Inferior parietal cortex (tissue), 1 donor: ENCODE results near the gene WSCD2.

Experiments used
- DNase-seq: peaks from one replicate; pipeline ENCODE4 v3.0.0-alpha.2; 2016; ENCODE audit errors: extremely low spot score

WSCD2 gene

DNA sequence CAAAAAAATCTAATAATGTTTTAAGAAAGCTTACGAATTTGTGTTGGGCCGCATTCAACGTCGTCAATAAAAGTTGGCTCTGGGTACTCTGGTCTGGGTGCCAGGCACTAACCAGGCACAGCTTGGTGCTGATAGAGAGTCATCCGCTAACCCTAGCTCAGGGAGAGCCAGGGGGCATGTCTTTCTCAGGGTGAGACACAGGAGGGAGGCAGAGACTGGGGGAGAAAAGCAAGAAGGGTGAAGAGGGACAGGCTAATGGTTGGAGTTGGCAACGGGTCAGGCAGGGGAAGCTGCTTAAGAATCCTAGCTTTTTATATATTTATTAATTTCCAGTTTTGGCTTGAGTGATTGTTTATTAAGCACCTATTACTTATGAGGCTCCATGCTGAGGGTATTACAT, 105.1 kb downstream of the WSCD2 start:
- no peak for DNase-seq

DNA sequence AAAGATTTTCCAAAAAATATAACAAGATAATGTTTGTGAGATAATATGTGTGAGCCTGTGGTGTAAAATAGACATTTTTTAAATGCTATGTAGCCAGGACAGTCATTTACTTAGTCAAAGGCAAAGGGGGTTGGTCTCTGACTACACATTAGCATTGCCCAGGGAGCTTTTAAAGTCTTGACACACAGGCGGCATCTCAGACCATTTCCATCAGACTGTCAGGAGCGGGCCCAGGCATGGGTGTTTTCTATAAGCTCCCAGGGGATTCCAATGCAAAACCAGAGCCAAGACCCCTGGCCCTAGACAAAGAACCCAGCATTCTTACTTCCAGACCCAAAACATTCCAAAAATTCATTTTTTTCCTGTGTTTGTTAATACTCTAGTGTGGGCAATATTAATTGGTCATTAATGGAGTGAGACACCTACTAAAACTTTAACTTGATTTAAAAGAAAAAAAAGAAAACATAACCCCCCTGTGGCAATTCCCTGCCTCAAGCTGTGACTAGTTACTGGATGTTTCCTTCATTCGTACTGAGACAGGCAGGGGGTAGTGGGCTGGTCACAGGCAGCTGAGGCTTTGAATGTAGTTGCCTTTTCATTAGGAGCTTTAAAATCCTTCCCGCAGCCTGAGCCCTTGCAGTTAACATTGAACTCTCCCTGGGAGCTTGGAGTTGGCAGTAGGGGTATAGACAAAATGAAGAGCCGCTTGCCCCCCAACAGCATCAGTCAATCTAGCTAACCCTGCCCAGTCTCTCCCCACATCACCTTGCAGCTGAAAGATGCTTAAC, 106.3 kb downstream of the WSCD2 start:
- DNase-seq = no peak

DNA sequence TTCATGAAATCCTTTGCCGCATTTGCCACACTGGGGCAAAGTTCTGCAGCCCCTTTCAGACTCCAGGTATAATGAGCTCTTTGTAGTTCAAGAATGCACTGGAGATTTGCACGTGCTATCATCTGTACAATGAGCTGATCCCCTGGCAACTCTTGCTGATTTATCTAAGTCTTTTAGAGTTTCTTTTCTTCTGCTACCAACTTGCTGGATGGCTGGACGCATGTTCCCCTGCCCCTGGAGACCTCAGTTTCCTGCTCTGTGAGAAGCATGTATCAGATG, 106.8 kb downstream of the WSCD2 start:
- DNase-seq = no peak

DNA sequence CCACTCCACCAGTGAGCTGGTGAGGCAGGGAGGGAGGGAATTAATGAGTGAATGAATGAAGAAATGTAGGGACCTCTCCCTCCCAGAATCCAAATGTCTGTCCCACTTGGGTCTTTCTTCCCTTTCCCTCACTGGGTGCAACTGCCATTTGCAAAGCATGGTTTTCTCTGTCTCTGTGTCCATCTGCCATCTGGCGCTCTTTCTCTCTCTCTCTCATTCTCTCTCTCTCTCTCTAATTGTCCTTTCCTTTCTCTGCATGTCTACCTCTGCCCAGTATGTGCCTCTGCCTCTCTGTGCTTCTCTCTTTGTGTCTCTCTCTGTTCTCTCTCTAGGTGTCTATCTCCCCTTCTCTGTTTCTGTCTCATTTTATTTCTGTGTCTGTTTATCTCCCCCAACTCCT, 107.3 kb downstream of the WSCD2 start:
- no peak for DNase-seq

DNA sequence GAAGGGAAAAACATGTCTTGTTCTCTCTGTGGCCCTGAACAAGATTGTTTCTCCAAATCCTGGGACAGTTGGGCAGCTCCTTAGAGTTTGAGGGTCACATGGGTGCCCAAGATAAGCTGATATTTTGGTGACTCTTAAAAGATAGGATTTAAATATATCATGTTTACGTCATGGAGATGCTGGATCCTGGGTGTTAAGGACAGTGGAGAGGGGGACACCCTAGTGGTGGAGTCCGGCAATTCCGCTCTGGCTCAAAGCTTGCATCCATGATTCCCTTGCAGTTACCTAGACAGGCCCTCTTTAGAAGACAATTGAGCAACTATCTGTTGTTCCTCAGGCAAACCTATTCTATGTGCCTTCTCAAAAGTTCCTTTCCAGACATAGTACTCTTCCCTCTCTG, 108.2 kb downstream of the WSCD2 start:
- no peak for DNase-seq

DNA sequence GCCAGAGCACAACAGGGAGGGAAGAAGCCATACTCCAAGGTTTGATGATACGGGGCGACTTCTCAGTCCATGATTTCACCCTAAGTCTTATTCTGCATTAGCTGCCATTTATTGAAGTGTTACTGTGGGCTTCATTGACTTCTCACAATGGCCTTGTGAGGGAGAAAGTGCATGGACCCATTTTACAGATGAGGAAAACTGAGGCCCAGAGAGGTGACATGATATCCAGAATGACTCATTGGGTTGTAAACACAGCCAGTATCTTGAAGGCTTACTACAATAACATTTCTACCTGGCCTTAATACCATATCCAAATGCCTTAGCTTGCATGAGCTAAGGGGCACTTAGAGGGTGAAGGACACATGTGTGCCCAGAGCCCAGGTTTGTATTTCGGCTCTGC, 109.4 kb downstream of the WSCD2 start:
- DNase-seq = no peak

DNA sequence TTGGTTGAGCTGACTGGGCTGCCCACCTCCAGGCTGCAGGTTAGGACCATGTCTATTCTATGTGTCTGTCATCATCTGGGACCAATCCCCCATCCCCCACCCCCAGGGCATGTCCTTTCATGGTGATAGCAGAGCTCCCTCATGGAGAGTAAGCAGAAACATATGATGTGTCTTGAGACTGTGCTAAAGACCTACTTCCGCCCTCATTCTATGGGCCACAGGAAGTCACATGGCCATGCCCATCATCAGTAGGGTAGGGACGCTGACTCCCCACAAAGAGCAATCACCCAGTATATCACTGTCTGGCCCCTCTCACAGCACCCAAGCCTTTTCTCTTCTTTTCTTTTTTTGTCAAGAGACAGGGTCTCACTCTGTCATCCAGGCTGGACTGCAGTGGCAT, 110.3 kb downstream of the WSCD2 start:
- no peak for DNase-seq

DNA sequence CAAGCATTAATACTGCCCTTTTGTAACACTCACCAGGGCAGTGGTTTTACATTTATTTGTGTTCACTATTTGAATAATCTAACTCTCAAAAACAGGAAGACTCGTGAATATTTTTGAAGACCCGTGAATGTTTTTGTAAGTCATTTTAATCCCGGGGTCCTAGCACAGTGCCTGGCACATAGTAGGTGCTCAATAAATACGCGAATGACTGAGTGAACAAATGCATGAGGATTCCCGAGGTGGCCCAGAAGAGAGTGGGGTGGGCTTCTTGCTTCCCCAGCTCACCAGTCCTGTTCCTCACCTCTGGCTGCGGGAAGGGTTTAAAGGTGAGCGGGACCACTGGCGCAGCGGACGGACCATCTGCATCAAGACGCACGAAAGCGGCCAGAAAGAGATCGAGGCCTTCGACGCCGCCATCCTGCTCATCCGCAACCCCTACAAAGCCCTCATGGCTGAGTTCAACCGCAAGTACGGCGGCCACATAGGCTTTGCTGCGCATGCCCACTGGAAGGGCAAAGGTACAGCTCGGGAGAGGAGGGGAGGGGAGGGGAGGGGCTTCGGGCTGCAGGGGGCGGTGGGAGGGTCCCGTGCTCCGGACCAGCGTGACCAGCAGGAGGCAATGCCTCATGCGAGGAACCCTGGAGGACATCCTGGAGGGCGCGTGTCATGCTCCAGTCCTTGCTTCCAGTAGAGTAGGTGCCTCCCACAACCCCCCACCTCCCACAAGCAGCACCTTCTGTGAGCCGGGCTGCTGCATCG, 111.1 kb downstream of the WSCD2 start:
- no peak for DNase-seq

DNA sequence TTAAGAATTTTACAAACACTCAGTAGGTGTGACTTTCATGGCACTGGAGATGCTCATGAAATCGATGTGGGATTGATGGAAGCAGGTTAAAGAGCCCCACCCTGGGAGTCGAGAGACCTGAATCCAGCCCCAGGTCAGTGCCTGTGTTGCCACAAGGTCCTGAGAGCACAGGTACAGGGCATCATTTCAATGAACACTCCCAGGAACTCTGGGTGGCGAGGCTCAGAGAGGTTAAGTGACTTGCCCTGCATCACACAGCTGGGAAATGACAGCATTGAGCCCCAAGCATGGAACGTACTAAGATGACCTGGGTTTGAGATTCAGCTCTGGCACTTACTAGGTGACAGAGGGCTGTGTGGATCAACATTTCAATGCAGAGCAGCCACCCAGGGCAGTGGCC, 111.8 kb downstream of the WSCD2 start:
- DNase-seq = no peak

DNA sequence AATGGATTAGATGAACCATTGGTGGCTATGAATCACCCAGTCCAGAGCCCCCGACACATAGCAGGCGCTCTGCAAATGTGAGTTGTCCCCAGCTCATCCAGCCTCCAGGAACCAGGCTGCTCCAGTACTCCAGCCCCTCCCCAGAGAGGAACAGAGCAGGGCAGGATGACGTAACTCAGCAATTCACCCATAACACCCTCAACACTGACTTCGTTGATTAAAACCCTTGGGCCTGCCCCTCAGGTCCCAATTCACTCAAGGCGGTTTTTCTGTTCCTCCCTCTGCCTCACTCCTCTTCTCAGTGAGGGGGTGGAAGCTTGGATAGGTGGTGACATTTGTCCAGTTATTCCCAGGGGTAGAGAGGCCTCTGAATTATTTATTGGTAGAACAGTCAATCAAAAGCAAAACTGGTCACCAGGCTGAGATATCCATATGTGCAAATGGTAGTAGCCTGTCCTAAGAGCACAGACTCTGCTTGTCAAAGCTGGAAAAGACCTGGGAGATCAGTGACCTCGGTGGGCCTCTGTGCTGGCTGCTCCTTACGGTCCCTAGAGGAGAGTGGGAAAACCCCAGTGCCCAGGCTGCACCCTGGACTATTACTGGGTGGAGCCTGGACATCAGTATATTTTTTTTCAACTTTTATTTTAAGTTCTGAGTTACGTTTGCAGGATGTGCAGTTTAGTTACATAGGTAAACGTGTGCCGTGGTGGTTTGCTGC, 113.1 kb downstream of the WSCD2 start:
- DNase-seq = no peak

DNA sequence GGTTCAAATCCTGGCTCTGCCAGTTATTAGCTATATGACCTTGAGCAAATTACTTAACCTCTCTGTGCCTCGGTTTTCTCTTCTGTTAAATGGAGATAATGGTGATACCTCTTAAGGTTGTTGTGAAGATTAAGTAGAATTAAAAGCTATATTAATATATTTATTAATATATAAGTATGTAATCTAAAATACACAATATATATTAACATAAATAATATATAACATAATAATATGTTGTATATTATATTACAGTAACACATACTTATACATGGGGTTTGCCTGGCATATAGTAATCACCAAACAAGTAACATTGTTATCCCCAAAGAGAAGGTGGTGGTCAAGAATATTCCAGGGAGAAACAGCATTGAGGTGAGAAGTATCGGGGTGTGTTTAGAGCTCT, 118.0 kb downstream of the WSCD2 start:
- no peak for DNase-seq

DNA sequence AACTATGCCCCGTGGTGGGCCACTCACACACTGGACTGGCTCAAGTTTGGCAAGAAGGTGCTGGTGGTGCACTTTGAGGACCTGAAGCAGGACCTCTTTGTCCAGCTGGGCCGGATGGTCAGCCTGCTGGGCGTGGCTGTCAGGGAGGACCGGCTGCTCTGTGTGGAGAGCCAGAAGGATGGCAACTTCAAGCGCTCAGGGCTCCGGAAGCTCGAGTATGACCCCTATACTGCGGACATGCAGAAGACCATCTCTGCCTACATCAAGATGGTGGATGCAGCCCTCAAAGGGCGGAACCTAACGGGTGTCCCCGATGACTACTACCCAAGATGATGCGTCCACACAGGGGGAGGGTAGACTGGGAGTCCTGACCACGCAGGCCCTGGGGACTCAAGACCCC, 118.9 kb downstream of the WSCD2 start:
- no peak for DNase-seq

DNA sequence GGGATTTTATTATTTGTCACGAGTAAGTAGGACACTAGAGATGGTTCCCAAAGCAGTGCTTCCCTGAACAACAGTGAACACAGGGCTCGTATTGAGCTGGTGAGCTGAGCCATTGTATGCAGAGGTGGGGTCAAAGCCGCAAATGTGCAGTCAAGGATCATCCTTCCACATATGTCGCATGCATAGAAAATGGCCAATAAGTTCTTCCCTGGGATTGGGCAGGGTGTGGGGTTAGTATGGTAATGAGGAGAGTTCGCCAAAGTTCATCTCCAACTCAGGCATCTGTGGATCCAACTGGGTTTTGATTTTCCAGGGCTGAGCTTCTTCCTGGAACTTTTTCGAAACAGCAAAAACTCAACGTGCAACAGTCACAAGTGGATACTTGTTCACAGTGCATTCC, 123.4 kb downstream of the WSCD2 start:
- no peak for DNase-seq

DNA sequence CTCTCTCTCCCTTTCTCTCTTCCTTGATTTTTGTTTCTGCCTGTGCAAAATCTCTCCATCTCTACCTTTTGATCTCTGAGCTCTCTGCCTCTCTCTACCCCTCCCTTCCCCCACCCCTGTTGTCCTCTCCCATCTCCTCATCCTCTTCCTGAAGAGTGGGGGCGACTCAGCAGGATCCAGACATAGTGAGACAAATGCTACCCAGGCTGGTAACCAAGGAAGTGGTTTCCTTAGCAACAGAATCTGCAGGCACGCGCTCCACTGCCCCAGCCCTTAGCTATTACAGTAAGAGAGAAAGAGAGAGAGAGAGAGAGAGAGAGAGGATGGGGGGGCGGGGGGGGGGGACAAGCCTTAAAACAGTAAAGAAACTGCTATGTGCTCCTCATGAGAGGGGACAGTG, 124.5 kb downstream of the WSCD2 start:
- DNase-seq = no peak

DNA sequence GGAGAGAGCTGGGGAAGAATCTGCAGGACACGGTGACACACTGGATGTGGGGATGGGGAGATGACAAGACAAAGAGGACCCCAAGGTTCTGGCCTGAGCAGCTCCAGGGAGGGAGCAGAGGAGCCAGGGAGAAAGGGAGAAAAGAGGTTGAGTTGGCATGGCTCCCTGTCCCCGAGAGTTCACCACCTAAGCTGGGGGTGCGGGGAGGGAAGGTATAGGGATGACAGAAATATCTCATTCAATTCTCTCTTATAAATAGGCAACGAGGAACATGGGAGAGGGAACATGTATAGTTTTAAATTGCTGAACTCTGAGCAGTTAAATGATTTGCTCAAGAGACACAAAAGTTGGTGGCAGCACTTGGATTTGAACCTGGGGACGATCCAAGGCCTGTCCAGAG, 124.9 kb downstream of the WSCD2 start:
- DNase-seq = no peak

DNA sequence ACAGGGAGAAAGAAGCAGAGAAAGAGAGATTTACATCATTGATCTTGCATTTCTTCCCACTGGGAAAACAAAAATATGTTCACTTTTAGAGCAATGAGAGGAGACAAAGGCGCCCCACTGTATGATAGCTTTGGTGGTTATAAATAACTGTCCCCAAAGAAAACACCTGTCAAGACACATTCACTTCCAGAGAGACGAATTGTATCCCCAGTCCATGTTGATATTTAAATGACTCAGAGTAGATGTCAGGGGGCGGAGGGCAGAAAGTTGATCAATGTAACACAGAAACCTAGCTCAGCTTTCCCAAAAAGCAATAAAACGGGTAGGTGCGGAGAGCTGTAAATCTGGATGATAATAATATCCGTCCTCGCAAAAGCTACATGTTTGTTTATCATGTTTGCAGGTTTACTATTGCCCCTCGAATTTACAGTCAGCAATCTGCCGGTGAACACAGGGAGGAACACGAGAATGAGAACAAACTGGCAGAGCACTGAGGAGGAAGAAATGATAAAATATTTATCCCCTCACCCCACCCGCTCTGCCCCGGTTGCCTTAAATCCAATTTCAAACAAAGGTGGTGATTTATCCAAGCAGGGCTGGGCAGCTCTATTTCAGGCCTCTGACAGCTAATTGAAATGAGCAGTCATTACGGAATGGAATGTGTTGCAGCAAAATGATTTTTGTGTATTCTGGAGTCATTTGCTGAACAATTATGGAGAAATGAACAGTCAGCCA, 125.6 kb downstream of the WSCD2 start:
- DNase-seq = no peak

DNA sequence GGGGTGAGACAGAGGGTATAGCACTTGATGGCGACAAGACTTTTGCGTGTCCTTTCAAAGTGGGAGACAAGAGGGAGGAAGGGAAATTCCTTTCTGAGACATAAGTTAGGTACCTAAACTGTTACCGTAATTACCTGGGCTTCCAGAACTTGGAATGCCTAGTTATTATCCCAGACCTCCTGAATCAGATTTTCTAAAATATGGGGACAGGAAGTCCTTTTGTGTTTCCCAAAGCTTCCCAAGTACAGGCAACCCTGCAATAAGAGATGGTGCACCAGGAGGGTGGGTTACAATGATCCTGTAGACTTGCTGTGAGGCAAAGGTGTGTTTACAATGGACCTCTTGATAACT, 126.1 kb downstream of the WSCD2 start:
- no peak for DNase-seq

DNA sequence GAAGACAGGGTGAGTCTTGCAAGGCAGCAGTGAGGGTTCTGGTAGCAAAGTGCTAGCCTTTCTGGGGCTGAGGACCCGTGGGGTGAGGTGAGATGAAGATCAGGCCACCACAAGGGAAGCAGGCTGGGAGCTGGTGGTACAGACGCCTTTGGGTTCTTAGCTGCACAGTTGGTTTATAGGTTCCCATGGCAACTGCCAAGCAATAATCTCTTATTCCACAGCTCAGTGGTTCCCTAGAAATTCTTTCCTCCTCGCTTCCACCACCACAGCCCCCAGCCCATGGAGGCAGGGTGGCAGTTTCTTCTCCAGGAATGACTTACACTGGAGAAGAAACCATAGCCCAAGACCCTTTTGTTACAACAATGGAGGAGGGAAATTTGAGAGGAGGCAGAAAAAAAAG, 127.9 kb downstream of the WSCD2 start:
- no peak for DNase-seq

DNA sequence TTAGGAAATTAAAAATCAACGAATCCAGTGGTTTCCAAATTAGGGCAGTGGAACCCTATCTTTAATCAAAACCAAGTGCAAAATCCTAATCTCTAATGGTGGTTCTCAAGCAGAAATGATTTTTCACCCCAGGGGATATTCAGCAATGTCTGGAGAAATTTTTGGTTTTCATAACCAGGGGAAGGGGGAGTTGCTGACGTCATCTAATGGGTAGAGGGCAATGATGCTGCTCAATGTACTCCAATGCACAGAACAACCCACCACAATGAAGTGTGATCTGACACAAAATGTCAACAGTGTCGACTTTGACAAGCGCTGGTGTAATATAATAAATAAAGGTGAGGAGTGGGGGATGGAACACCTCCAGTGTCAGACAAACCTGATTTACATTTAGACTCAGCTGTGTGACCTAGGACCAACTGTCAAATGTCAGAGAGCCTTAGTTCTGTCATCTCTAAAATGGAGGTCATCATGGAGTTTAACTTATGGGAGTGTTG, 128.6 kb downstream of the WSCD2 start:
- DNase-seq = no peak

DNA sequence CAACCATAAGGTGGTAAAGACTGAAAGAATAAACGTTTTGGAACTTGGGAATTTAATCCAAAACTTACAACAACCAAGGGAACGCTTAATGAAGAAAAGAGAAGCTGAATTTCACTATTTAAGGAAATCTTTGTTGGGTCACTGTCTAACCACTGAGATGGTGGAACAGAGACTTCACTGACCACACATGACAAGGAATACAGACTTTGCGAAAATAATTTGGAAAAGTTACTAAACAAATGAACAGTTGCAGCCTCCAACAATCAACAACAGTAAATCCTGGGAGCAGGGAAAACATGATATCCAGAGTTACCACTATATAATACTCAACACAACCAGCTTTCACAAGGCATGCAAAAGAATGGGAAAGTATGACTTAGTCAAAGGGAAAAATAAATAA, 131.0 kb downstream of the WSCD2 start:
- no peak for DNase-seq

DNA sequence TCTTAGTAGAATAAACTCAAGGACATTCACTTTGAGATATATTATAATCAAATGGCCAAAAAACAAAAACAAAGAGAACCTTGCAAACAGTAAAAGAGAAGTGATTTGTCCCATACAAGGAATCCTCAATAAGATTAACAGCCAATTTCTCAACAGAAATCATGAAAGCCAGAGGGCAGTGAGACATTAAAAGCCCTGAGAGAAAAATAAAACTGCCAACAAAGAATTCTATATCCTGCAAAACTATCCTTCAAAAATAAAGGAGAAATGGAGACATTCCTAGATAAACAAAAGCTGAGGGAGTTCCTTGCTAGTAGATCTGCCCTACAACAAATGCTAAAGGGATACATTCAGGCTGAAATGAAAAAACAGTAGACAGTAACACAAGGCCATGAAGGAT, 131.9 kb downstream of the WSCD2 start:
- DNase-seq = no peak

DNA sequence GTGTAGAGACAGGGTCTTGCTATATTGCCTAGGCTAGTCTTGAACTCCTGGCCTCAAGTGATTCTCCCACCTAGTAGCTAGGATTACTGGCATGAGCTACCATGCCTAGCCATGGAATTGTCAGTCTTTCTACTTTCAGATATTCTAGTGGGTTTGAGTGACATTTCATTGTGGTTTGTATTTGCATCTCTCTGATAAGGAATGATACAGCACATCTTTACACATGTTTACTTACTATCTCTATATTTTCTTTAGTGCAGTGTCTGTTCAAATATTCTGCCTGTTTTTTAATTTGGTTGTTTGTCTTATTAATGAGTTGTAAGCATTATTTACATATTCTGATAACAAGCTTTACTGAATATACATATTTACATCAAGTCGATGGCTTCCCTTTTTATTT, 136.4 kb downstream of the WSCD2 start:
- DNase-seq = no peak
